ENCODE measurements around the gene DOCK1. TPM values are rescaled to one million over a fixed set of nuclear protein-coding genes. Genes with fewer than 3 reads are reported as not detected.

The DOCK1 gene
- total RNA-seq, 1 donor: 0.42 TPM

GRCh38 chr10:127094984-127095383, 189.8 kb downstream of the DOCK1 start:
- H3K4me3 ChIP-seq (ENCODE audit: low read length): no peak overlapping the region
- no peaks in the 10 kb centered on the region for H3K4me1 ChIP-seq (ENCODE audit: insufficient read depth, low read length)
- H3K27me3 ChIP-seq (ENCODE audit: insufficient read depth, low read length): no peaks in the 10 kb centered on the region
- H3K9me3 ChIP-seq (ENCODE audit: low read depth, low read length): no peaks in the 10 kb centered on the region

GRCh38 chr10:127100983-127101615, 195.9 kb downstream of the DOCK1 start:
- Histone ChIP-seq H3K27me3 (ENCODE audit: insufficient read depth, low read length) (no peaks in the 10 kb centered on the region), H3K9me3 (ENCODE audit: low read depth, low read length) (no peaks in the 10 kb centered on the region), H3K4me3 (ENCODE audit: low read length) (no peak overlapping the region), H3K4me1 (ENCODE audit: insufficient read depth, low read length) (no peaks in the 10 kb centered on the region)

GRCh38 chr10:127102176-127102575, 196.9 kb downstream of the DOCK1 start:
- H3K9me3 ChIP-seq (ENCODE audit: low read depth, low read length): no peaks in the 10 kb centered on the region
- H3K4me3 ChIP-seq (ENCODE audit: low read length): no peak overlapping the region
- H3K27me3 ChIP-seq (ENCODE audit: insufficient read depth, low read length): no peaks in the 10 kb centered on the region
- no peaks in the 10 kb centered on the region for H3K4me1 ChIP-seq (ENCODE audit: insufficient read depth, low read length)

GRCh38 chr10:127115100-127115499, 209.9 kb downstream of the DOCK1 start:
- Histone ChIP-seq H3K4me1 (ENCODE audit: insufficient read depth, low read length) (no peaks in the 10 kb centered on the region), H3K4me3 (ENCODE audit: low read length) (no peak overlapping the region)

GRCh38 chr10:127117125-127117524, 211.9 kb downstream of the DOCK1 start:
- Histone ChIP-seq H3K4me1 (ENCODE audit: insufficient read depth, low read length) (no peaks in the 10 kb centered on the region), H3K4me3 (ENCODE audit: low read length) (no peak overlapping the region), H3K27me3 (ENCODE audit: insufficient read depth, low read length) (no peaks in the 10 kb centered on the region), H3K9me3 (ENCODE audit: low read depth, low read length) (no peaks in the 10 kb centered on the region)

More at GRCh38 chr10:127115100-127115499, 209.9 kb downstream of the DOCK1 start:
- H3K9me3 ChIP-seq (ENCODE audit: low read depth, low read length): no peaks in the 10 kb centered on the region
- no peaks in the 10 kb centered on the region for H3K27me3 ChIP-seq (ENCODE audit: insufficient read depth, low read length)

- H3K27me3 ChIP-seq (ENCODE audit: insufficient read depth, low read length): no peaks in the 10 kb centered on the region
- H3K4me3 ChIP-seq (ENCODE audit: low read length): no peak overlapping the region
- no peaks in the 10 kb centered on the region for H3K4me1 ChIP-seq (ENCODE audit: insufficient read depth, low read length)
- H3K9me3 ChIP-seq (ENCODE audit: low read depth, low read length): no peaks in the 10 kb centered on the region
Observed at GRCh38 chr10:127118034-127118433, 212.8 kb downstream of the DOCK1 start.

- Histone ChIP-seq H3K27me3 (ENCODE audit: insufficient read depth, low read length) (no peaks in the 10 kb centered on the region), H3K4me1 (ENCODE audit: insufficient read depth, low read length) (no peaks in the 10 kb centered on the region), H3K4me3 (ENCODE audit: low read length) (no peak overlapping the region), H3K9me3 (ENCODE audit: low read depth, low read length) (no peaks in the 10 kb centered on the region)
Observed at GRCh38 chr10:127119936-127120335, 214.7 kb downstream of the DOCK1 start.

GRCh38 chr10:127122831-127123230, 217.6 kb downstream of the DOCK1 start:
- Histone ChIP-seq H3K4me3 (ENCODE audit: low read length) (no peak overlapping the region), H3K4me1 (ENCODE audit: insufficient read depth, low read length) (no peaks in the 10 kb centered on the region), H3K9me3 (ENCODE audit: low read depth, low read length) (no peaks in the 10 kb centered on the region), H3K27me3 (ENCODE audit: insufficient read depth, low read length) (no peaks in the 10 kb centered on the region)

- Histone ChIP-seq H3K4me3 (ENCODE audit: low read length) (no peak overlapping the region), H3K9me3 (ENCODE audit: low read depth, low read length) (no peaks in the 10 kb centered on the region), H3K4me1 (ENCODE audit: insufficient read depth, low read length) (no peaks in the 10 kb centered on the region), H3K27me3 (ENCODE audit: insufficient read depth, low read length) (no peaks in the 10 kb centered on the region)
Observed at GRCh38 chr10:127123626-127124025, 218.4 kb downstream of the DOCK1 start.

GRCh38 chr10:127125331-127125730, 220.1 kb downstream of the DOCK1 start:
- Histone ChIP-seq H3K4me3 (ENCODE audit: low read length) (no peak overlapping the region), H3K4me1 (ENCODE audit: insufficient read depth, low read length) (no peaks in the 10 kb centered on the region), H3K27me3 (ENCODE audit: insufficient read depth, low read length) (no peaks in the 10 kb centered on the region), H3K9me3 (ENCODE audit: low read depth, low read length) (no peaks in the 10 kb centered on the region)

- H3K4me1 ChIP-seq (ENCODE audit: insufficient read depth, low read length): no peaks in the 10 kb centered on the region
- no peaks in the 10 kb centered on the region for H3K27me3 ChIP-seq (ENCODE audit: insufficient read depth, low read length)
- H3K9me3 ChIP-seq (ENCODE audit: low read depth, low read length): no peaks in the 10 kb centered on the region
- H3K4me3 ChIP-seq (ENCODE audit: low read length): no peak overlapping the region
Observed at GRCh38 chr10:127127822-127128221, 222.6 kb downstream of the DOCK1 start.

- Histone ChIP-seq H3K4me3 (ENCODE audit: low read length) (no peak overlapping the region), H3K9me3 (ENCODE audit: low read depth, low read length) (no peaks in the 10 kb centered on the region), H3K27me3 (ENCODE audit: insufficient read depth, low read length) (no peaks in the 10 kb centered on the region), H3K4me1 (ENCODE audit: insufficient read depth, low read length) (no peaks in the 10 kb centered on the region)
Observed at GRCh38 chr10:127129104-127129503, 223.9 kb downstream of the DOCK1 start.

GRCh38 chr10:127132451-127132850, 227.2 kb downstream of the DOCK1 start:
- no peak overlapping the region for H3K4me3 ChIP-seq (ENCODE audit: low read length)
- no peaks in the 10 kb centered on the region for H3K9me3 ChIP-seq (ENCODE audit: low read depth, low read length)
- H3K27me3 ChIP-seq (ENCODE audit: insufficient read depth, low read length): no peaks in the 10 kb centered on the region
- peaks cover 4% of the 10 kb centered on the region for H3K4me1 ChIP-seq (ENCODE audit: insufficient read depth, low read length)

- Histone ChIP-seq H3K4me1 (ENCODE audit: insufficient read depth, low read length) (peaks cover 4% of the 10 kb centered on the region), H3K27me3 (ENCODE audit: insufficient read depth, low read length) (no peaks in the 10 kb centered on the region), H3K9me3 (ENCODE audit: low read depth, low read length) (no peaks in the 10 kb centered on the region)
Observed at GRCh38 chr10:127133225-127133624, 228.0 kb downstream of the DOCK1 start.

GRCh38 chr10:127133672-127134500, 228.7 kb downstream of the DOCK1 start:
- Histone ChIP-seq H3K4me1 (ENCODE audit: insufficient read depth, low read length) (peaks cover 4% of the 10 kb centered on the region), H3K27me3 (ENCODE audit: insufficient read depth, low read length) (no peaks in the 10 kb centered on the region), H3K9me3 (ENCODE audit: low read depth, low read length) (no peaks in the 10 kb centered on the region), H3K4me3 (ENCODE audit: low read length) (no peak overlapping the region)

More at GRCh38 chr10:127133225-127133624, 228.0 kb downstream of the DOCK1 start:
- no peak overlapping the region for H3K4me3 ChIP-seq (ENCODE audit: low read length)

Measured in mononuclear cell (primary cell).